Head of caudate nucleus (tissue), 42 donors: ENCODE results near the gene GPHB5.
A peak's percentile ranks its signal among the peaks of the same experiment; 100 is the strongest.
"Not testable (repeated sequence)": the region's sequence is repeated elsewhere in the genome, so short reads cannot be mapped to it uniquely, and the experiment has no call there.

Experiments used
- DNase-seq, 42 donors: peaks; one replicate each; pipeline versions ENCODE4 v3.0.0 to v3.0.0-alpha.2; 2020 to 2021; ENCODE audit warnings: mixed read lengths in 7 of 42
- intact Hi-C: fragments of 100-400 bp; cut with DNase I; formaldehyde crosslinking; loops from one replicate; pipeline ENCODE4 v1.15.0; 2022

Gene GPHB5

GRCh38 chr14:63318835-63319234 is at the start of gene GPHB5:
Gene GPHB5 (minus strand): TSS chr14:63318935. CDS start chr14:63317849, 1,086 bp downstream.
- intact Hi-C loops, result no loop called here
- DNase-seq, result no peak

- no peak for DNase-seq
- intact Hi-C loops, result no loop called here
Observed at GRCh38 chr14:63367742-63368364, 49.1 kb upstream of the GPHB5 start.

GRCh38 chr14:63362389-63362819 is 43.7 kb upstream of the GPHB5 start:
- DNase-seq, result no peak
- intact Hi-C loops, result no loop called here

GRCh38 chr14:63361790-63362189 is 43.1 kb upstream of the GPHB5 start:
- intact Hi-C loops, result no loop called here

GRCh38 chr14:63357841-63358240 is 39.1 kb upstream of the GPHB5 start:
- no peak for DNase-seq
- intact Hi-C loops, result no loop called here

More at GRCh38 chr14:63361790-63362189, 43.1 kb upstream of the GPHB5 start:
- no peak for DNase-seq

GRCh38 chr14:63345826-63346225 is 27.1 kb upstream of the GPHB5 start:
- intact Hi-C loops, result no loop called here
- no peak for DNase-seq

- no peak for DNase-seq
- intact Hi-C loops, result no loop called here
Observed at GRCh38 chr14:63344336-63344735, 25.6 kb upstream of the GPHB5 start.

- no peak for DNase-seq
Observed at GRCh38 chr14:63343878-63344277, 25.1 kb upstream of the GPHB5 start.

GRCh38 chr14:63342371-63342770 is 23.6 kb upstream of the GPHB5 start:
- peak in 1 of 42 donors; percentile 2 for DNase-seq
- intact Hi-C loops, result no loop called here

More at GRCh38 chr14:63343878-63344277, 25.1 kb upstream of the GPHB5 start:
- intact Hi-C loops, result no loop called here

GRCh38 chr14:63328787-63329737 is 10.3 kb upstream of the GPHB5 start:
- DNase-seq, result no peak
- intact Hi-C loops, result no loop called here

- intact Hi-C loops, result no loop called here
Observed at GRCh38 chr14:63326840-63327239, 8.1 kb upstream of the GPHB5 start.

GRCh38 chr14:63322897-63323573 is 4.3 kb upstream of the GPHB5 start:
- no peak for DNase-seq
- intact Hi-C loops, result no loop called here

More at GRCh38 chr14:63326840-63327239, 8.1 kb upstream of the GPHB5 start:
- no peak for DNase-seq

- intact Hi-C loops, result no loop called here
- no peak for DNase-seq
Observed at GRCh38 chr14:63322472-63322871, 3.7 kb upstream of the GPHB5 start.

GRCh38 chr14:63308723-63309317 is 9.9 kb downstream of the GPHB5 start:
- DNase-seq, result peak in 1 of 42 donors; percentile 17
- intact Hi-C loops, result no loop called here

- intact Hi-C loops, DNase-seq: not testable (repeated sequence)
Observed at GRCh38 chr14:63304429-63304828, 14.3 kb downstream of the GPHB5 start.

GRCh38 chr14:63301891-63302534 is 16.7 kb downstream of the GPHB5 start:
- intact Hi-C loops, result no loop called here

GRCh38 chr14:63300854-63301253 is 17.9 kb downstream of the GPHB5 start:
- intact Hi-C loops, result no loop called here
- DNase-seq, result no peak

More at GRCh38 chr14:63301891-63302534, 16.7 kb downstream of the GPHB5 start:
- no peak for DNase-seq

GRCh38 chr14:63299351-63300110 is 19.2 kb downstream of the GPHB5 start:
- intact Hi-C loops, result no loop called here
- peak in 1 of 42 donors; percentile 22 for DNase-seq
